AML-193 (cell line): ENCODE data around the gene MLXIP.
"Not testable (repeated sequence)": the region's sequence is repeated elsewhere in the genome, so short reads cannot be mapped to it uniquely, and the experiment has no call there.

Source experiments
- DNase-seq, 2 experiments: peaks; one replicate each; lab custom pipeline; 2025; lab: John Stamatoyannopoulos, UW

The MLXIP gene

GRCh38 chr12:122052285-122052684, 26.3 kb upstream of the MLXIP start:
- no peak for DNase-seq

- no peak for DNase-seq
Measured at GRCh38 chr12:122054842-122055520, 23.6 kb upstream of the MLXIP start.

GRCh38 chr12:122056406-122056805, 22.1 kb upstream of the MLXIP start:
- DNase-seq, result not testable (repeated sequence)

- no peak for DNase-seq
Measured at GRCh38 chr12:122057007-122057735, 21.4 kb upstream of the MLXIP start.

- DNase-seq, result no peak
Measured at GRCh38 chr12:122057769-122058168, 20.8 kb upstream of the MLXIP start.

- DNase-seq, result no peak
Measured at GRCh38 chr12:122058549-122059149, 19.9 kb upstream of the MLXIP start.

DNA sequence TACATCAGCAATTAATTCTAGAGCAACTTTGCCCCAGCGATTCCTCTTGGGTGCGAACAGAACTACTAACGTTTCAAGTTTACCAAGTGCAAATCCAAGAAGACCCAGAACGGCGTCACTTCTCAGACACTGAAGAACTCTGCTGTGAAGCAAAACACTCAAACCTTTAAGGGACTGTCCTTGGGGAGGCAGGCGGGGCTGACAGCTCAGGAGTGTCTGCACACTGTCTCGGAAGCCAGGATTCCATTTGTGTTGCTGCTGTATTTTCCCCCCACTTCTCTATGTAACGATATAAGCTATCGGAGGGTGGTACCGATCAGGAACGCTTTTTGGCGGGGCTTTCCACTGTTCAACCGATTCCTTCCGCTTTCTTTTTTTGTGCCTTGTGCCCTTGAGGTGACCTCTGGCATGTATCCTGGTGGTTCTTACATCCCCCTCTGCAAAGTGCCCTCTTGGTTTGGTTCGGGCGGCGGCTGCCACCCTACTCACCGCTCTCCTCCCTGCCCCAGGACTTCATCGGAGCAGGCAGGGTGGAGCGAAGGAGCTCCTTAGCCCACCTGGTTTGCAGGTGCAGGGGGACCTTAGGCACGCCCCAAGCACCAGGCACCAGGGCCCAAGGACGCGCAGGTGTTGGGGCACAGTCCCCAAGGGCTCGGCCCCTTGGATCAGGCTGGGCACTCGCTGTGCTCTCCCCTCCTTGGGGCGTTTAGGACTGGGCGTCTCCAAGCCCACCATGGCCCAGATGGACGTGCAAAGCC, 19.2 kb upstream of the MLXIP start:
- no peak for DNase-seq

DNA sequence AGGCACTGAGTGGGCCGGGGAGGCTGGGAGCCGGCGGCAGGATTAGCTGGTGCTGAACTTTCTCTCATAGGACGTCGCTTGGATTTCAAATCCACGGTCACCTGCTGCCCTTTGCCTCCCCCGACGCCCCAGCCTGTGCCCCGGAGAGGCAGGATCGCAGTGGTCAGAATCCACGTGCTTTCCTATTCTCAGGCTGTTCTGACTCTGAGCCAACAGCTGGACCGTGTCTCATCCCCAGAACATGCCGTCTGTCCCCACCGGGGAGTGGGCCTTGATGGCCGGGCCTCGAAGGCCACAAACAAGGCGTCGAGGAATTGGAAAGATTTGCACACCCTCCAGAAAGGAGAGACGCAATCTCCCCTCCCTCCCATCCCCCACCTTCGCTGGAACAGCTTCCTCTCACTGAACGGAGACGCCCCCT, 18.5 kb upstream of the MLXIP start:
- no peak for DNase-seq

- no peak for DNase-seq
Measured at GRCh38 chr12:122061253-122061652, 17.3 kb upstream of the MLXIP start.

DNA sequence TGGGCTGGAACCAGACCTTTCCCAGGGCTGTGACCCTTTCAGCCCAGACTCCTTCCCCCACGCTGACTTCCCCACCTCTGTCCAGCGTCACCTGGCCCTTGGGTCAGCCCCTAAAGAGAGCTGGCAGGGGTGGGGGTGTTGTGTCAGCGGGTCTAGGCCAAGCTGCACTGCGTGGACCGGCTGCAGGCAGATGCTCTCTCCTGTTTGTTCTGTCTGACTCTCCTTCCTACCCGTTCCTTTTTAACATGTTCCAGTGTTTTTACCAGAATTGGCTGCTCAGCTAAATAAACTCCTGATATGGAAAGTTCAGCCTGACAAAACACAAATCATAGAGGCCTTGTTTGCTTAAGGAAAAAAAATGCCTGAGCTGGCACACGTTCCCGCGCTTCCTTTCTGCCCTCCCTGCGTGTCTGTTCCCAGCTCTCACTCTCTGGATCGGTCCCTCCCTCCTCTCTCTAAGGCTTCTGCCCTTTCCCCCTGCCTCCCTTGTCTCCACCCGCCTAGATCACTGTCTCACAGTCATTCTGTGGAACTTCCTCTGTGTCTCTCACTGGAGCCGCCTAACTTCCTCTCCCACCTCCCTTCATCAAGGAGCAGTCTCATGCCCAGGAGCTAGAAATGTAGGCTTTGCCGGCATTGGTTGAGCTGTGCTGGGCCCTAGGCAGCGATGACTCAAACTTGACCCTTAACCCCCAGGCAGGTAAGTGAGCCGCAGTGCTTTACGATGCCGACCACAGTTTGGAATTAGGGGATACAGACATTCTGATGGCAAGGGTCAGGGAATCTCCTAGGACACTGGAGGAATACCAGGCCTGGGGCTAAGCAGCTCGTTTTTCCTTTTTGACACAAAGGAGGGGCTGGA, 15.5 kb upstream of the MLXIP start:
- peak; percentile 42 to 44 for DNase-seq

DNA sequence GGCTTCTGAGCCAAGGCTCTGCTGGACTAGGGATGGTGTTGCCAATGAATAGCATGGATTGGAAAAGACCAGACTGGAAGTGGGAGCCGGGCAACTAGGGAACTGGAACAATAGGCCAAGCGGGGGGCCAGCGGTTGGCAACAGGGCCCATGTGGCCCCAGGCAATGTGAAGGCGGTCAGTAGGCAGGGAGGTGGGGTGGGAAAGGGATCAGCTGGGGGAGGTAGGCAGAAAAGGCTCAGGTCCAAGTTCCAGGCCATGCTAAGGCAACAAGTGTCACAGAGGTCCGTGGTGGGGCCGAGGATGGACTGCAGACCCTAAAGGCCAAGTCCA, 14.9 kb upstream of the MLXIP start:
- DNase-seq, result no peak

- DNase-seq, result peak; percentile 31 to 40
Measured at GRCh38 chr12:122064025-122064777, 14.4 kb upstream of the MLXIP start.

DNA sequence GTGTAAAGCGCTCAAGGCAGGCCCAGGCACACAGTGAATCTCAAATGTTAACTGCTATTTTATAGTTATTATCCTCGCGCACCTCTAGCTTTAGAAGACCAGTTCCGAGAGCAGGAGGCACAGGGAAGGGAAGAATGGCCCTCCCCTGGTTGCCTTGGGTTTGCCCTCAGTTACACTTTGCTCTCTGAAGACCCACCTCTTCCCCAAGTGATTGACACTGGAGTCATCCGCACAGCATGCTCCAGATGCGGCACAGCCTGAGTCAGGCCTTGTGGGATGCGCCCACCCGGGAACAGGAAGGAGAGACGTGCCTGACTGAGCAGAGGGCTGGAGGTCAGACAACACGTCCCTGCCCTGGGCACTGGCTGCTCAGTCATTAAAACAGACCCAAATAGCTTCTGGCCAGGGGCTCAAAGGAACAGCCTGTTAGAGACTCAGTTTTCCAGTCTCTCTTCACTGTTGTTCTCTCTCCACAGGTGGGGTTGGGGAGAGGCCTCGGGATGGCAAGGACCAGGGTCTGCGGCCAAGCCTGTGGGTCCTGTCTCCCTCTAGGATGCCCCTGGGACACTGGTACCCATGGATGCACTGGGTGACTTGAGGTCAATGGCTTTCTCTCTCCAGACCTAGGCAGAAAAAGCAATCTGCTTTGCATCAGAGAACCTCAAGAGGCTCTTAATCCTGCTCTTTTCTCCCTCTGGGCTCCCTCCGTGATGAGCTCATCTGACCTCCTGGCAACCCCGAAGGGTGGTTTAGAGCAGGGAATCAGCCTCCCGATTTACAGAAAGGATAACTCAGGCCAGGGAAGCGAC, 13.6 kb upstream of the MLXIP start:
- no peak for DNase-seq

- no peak for DNase-seq
Measured at GRCh38 chr12:122067548-122067947, 11.0 kb upstream of the MLXIP start.

GRCh38 chr12:122067966-122068365, 10.6 kb upstream of the MLXIP start:
- no peak for DNase-seq

GRCh38 chr12:122072031-122072970, 6.3 kb upstream of the MLXIP start:
- DNase-seq, result no peak

DNA sequence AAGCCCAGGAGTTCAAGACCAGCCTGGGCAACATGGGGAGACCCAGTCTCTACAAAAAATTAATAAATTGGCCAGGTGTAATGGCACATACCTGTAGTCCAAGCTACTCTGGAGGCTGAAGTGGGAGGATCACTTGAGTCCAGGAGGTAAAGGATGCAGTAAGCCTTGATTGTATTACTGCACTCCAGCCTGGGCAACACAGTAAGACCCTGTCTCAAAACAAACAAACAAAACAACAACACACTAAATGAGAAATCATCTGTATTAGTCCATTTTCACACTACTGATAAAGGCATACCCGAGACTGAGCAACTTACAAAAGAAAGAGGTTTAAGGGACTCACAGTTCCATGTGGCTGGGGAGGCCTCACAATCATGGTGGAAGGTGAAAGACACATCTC, 4.7 kb upstream of the MLXIP start:
- DNase-seq, result no peak

DNA sequence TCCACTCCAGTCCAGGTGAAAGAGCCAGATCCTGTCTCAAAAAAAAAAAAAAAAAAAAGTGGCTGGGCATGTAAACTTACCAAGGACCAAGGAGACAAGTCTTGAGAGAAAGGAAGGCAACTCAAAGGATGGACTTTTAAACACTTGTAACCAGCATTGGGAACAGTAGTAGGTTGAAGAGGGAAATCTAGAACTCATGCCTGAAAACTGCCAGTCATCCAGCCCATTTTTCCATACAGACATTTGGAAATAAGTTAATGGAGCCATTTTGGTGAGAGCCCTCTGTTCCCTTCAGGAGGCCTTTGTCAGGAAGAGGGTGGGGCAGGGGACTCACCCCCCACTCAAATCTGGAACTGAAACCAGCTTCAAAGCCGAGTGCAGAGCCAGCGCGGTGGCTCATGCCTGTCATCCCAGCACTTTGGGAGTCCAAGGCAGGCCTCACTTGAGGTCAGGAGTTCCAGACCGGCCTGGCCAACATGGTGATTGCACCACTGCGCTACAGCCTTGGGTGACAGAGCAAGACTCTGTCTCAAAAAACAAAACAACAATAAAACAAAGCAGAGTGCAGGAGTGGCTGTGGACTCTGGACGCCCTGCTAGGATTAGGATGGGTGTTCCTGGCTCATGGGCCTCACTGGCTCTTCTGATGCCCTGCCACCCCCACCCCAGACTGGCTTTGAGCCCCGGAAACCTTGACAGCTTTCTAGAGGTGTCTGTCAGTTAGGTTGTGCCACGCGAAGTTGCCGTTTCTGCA, 1.6 kb upstream of the MLXIP start:
- no peak for DNase-seq
